ENCODE results near the gene ZNF107.

The ZNF107 gene

DNA sequence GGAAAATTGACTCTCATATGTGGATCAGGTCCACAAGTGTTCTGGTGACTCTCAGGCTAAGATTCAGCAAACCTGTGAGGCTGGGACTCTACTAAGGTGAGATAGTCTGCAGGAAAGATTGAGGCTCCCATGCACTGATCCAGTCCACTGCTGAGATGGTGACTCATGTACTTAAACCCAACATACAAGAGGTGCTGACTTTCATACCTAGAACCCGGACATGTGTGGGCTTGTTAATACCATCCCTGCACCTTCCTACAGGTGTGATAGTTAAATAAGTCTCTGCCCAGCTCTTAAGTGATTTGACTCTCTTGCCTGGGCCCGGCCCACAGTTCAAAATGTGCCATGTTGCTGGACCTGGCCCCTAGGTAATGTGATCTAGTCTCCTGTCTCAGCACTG, 27.1 kb upstream of the ZNF107 start:
- H3K36me3 Mint-ChIP-seq (ENCODE audit: low read depth), result no peaks in the 10 kb centered on the region
- H3K4me3 Mint-ChIP-seq, result no peak overlapping the region
- no peak overlapping the region for H3K27ac Mint-ChIP-seq
- no peaks in the 10 kb centered on the region for H3K27me3 Mint-ChIP-seq (ENCODE audit: low read depth)
- H3K9me3 Mint-ChIP-seq, result peaks cover 63% of the 10 kb centered on the region
- H3K4me1 Mint-ChIP-seq, result no peaks in the 10 kb centered on the region
- TF ChIP-seq, protein P1, sequence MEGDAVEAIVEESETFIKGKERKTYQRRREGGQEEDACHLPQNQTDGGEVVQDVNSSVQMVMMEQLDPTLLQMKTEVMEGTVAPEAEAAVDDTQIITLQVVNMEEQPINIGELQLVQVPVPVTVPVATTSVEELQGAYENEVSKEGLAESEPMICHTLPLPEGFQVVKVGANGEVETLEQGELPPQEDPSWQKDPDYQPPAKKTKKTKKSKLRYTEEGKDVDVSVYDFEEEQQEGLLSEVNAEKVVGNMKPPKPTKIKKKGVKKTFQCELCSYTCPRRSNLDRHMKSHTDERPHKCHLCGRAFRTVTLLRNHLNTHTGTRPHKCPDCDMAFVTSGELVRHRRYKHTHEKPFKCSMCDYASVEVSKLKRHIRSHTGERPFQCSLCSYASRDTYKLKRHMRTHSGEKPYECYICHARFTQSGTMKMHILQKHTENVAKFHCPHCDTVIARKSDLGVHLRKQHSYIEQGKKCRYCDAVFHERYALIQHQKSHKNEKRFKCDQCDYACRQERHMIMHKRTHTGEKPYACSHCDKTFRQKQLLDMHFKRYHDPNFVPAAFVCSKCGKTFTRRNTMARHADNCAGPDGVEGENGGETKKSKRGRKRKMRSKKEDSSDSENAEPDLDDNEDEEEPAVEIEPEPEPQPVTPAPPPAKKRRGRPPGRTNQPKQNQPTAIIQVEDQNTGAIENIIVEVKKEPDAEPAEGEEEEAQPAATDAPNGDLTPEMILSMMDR (IDR thresholded peaks at IDR 0.05; ENCODE audit: unreplicated experiment in 3 of 3), result no peak

DNA sequence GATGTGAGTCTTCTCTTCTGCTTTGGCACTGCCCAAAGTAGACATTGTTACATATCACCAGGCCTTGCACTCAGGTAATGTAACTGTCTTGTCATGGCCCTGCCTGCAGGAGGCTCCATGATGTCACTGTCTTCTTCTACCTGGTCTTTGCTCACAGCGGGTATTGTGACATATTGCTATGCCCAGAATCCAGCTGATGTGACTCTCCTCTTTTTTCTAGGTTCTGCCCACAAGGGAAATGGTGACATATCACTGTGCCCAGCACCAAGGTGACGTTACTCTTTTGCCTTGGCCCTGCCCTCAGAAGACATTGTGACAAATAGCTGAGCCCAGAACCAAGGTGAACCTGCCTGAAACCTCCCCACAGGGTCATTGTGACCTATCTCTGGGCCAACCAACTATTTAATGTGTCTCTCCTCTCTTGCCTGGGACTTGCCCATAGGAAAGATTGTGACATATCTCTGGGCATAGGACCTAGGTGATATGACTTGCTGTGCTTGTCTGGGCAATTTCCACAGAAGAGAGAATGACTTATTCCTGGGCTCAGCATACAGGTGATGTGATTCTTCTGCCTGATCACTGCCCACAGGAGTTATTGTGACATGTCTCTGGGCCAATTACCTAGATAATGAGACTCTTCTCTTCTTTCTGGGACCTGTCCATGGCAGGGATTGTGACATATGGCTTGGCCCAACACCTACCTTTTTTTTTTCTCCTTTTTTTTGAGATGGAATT, 26.5 kb upstream of the ZNF107 start:
- Mint-ChIP-seq H3K27ac (no peak overlapping the region), H3K27me3 (ENCODE audit: low read depth) (no peaks in the 10 kb centered on the region)

DNA sequence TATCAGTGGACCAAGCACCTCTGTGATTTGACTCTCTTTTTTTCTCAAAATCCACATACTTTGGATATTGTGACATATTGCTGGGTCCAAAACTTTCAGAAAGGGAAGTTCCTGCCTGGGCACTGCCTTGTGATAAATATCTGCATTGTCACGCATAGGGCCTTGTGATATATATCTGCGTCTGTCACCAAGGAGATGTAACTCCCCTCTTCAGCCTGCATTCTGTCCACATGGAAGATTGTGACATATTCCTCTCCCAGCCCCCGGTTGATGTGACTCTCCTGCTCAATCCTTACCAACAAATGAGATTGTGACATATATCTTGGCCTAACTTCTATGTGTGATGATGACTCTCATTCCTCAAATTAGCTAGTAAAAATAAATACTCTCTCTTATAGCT, 25.4 kb upstream of the ZNF107 start:
- Mint-ChIP-seq H3K27me3 (ENCODE audit: low read depth) (no peaks in the 10 kb centered on the region), H3K4me3 (no peak overlapping the region), H3K4me1 (no peaks in the 10 kb centered on the region), H3K9me3 (peaks cover 60% of the 10 kb centered on the region), H3K27ac (no peak overlapping the region), H3K36me3 (ENCODE audit: low read depth) (no peaks in the 10 kb centered on the region)
- TF ChIP-seq, protein P1 (IDR thresholded peaks at IDR 0.05; ENCODE audit: unreplicated experiment in 3 of 3), result no peak

More for the DNA sequence above, 26.5 kb upstream of the ZNF107 start:
- no peaks in the 10 kb centered on the region for H3K4me1 Mint-ChIP-seq
- no peak overlapping the region for H3K4me3 Mint-ChIP-seq
- TF ChIP-seq, protein P1 (IDR thresholded peaks at IDR 0.05; ENCODE audit: unreplicated experiment in 3 of 3), result no peak
- H3K9me3 Mint-ChIP-seq, result peaks cover 66% of the 10 kb centered on the region
- no peaks in the 10 kb centered on the region for H3K36me3 Mint-ChIP-seq (ENCODE audit: low read depth)

DNA sequence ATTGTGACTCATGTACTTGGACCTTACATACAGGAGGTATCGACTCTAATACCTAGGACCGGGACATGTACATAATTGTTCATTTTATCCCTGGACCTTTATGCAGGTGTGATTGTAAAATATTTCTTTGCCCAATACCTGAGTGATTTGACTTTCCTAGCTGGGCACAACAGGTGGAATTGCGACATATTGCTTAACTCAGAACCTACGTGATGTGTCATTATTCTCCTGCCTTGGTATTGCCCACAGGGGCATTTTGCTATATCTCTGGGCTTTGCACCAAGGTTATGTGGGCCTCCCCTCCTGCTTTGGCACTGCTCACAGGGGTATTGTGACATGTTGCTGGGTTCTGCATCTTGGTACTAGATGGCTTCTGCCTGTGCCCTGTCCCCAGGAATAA, 23.9 kb upstream of the ZNF107 start:
- peaks cover 48% of the 10 kb centered on the region for H3K9me3 Mint-ChIP-seq
- no peaks in the 10 kb centered on the region for H3K4me1 Mint-ChIP-seq
- H3K4me3 Mint-ChIP-seq, result no peak overlapping the region
- TF ChIP-seq, protein P1 (IDR thresholded peaks at IDR 0.05; ENCODE audit: unreplicated experiment in 3 of 3), result no peak
- H3K27me3 Mint-ChIP-seq (ENCODE audit: low read depth), result no peaks in the 10 kb centered on the region
- no peak overlapping the region for H3K27ac Mint-ChIP-seq
- H3K36me3 Mint-ChIP-seq (ENCODE audit: low read depth), result no peaks in the 10 kb centered on the region

DNA sequence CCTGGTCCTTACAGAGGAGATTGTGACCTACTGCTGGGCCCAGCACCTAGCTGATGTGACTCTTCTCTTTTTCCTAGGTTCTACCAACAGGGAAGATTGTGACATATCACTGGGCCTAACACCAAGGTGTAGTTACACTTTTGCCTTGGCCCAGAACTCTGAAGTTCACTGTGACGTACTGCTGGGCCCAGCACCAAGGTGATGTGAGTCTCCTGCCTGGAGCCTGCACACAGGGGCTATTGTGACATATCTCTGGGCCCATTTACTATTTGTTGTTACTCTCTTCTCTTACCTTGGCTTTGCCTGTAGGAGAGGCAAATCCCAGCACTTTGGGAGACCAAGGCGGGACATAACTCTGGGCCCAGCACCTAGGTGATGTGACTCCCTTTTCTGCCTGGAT, 23.1 kb upstream of the ZNF107 start:
- H3K27ac Mint-ChIP-seq, result no peak overlapping the region

More for the DNA sequence above, 23.1 kb upstream of the ZNF107 start:
- Mint-ChIP-seq H3K4me3 (no peak overlapping the region), H3K27me3 (ENCODE audit: low read depth) (no peaks in the 10 kb centered on the region), H3K9me3 (peaks cover 40% of the 10 kb centered on the region), H3K36me3 (ENCODE audit: low read depth) (no peaks in the 10 kb centered on the region), H3K4me1 (no peaks in the 10 kb centered on the region)
- TF ChIP-seq, protein P1 (IDR thresholded peaks at IDR 0.05; ENCODE audit: unreplicated experiment in 3 of 3), result no peak
